Vagina (tissue), 2 donors: ENCODE measurements around the gene TKFC. TPM values are rescaled to one million over a fixed set of nuclear protein-coding genes. Genes with fewer than 3 reads are reported as not detected.

ENCODE experiments used
- DNase-seq, 2 donors: peaks; one replicate each; pipeline ENCODE4 v3.0.0-alpha.2; 2017; ENCODE audit errors: extremely low spot score in 2 of 2
- H3K27ac ChIP-seq: fragments of 200-600 bp; sonication (generic); one replicate; pipeline ENCODE4 v1.5.1; 2019
- H3K27me3 ChIP-seq: fragments of 200-600 bp; sonication (generic); one replicate; pipeline ENCODE4 v1.5.1; 2019
- H3K36me3 ChIP-seq, 2 donors: fragments of 200-600 bp; sonication (generic); one replicate each; pipeline ENCODE4 v1.5.1; 2017 to 2019
- H3K4me1 ChIP-seq: fragments of 200-600 bp; sonication (generic); one replicate; pipeline ENCODE4 v1.5.1; 2019
- H3K4me3 ChIP-seq, 2 donors: fragments of 200-600 bp; sonication (generic); 1 replicate in 1 of 2; 2 replicates in 1 of 2; pipeline ENCODE4 v1.5.1; 2016 to 2019
- H3K9me3 ChIP-seq: fragments of 200-600 bp; sonication (generic); one replicate; pipeline ENCODE4 v1.5.1; 2019
- CTCF ChIP-seq, 3 experiments: fragments of 450-650 bp in 2 of 3; fragments of 200-600 bp in 1 of 3; sonication (generic) in 1 of 3; IDR thresholded peaks; one replicate each; pipeline ENCODE4 v1.5.1; 2017 to 2019; ENCODE audit warnings: antibody characterized with exemption in 3 of 3, mild to moderate bottlenecking in 2 of 3, moderate library complexity in 2 of 3
- POLR2A ChIP-seq, 2 donors: fragments of 450-650 bp; IDR thresholded peaks; one replicate each; pipeline ENCODE4 v1.6.1; 2017; ENCODE audit warnings: antibody characterized with exemption in 2 of 2, mild to moderate bottlenecking in 2 of 2, moderate library complexity in 2 of 2
- POLR2AphosphoS5 ChIP-seq, 2 donors: sonication (generic); formaldehyde crosslinking; IDR thresholded peaks; one replicate each; pipeline ENCODE4 v1.9.0; 2017; ENCODE audit warnings: antibody characterized with exemption in 2 of 2, mild to moderate bottlenecking in 2 of 2, low read depth in 1 of 2; ENCODE audit not compliant: insufficient read depth in 1 of 2
- intact Hi-C: fragments of 100-400 bp; cut with DNase I; formaldehyde crosslinking; loops from one replicate; pipeline ENCODE4 v1.15.1; 2023
- total RNA-seq: library from RNA; depleted of rRNA; stranded (reverse); fragments of >200 nt; gene quantifications from one replicate; pipeline ENCODE4 v1.2.3, GENCODE V29; 2016

Gene TKFC
- total RNA-seq, 1 donor from 2014 or later: 22.6 TPM

GRCh38 chr11:61305417-61305816 lies 27.6 kb upstream of the TKFC start:
- Histone ChIP-seq H3K36me3 (peaks cover 0 to 86% of the 10 kb centered on the region in 2 donors), H3K27ac (no peak overlapping the region), H3K4me1 (no peaks in the 10 kb centered on the region), H3K27me3 (no peaks in the 10 kb centered on the region), H3K9me3 (no peaks in the 10 kb centered on the region), H3K4me3 (no peak overlapping the region)
- intact Hi-C loops: no loop called here
- TF ChIP-seq POLR2AphosphoS5 (IDR thresholded peaks at IDR 0.05; ENCODE audit: insufficient read depth in 1 of 2, low read depth in 1 of 2): no peak
- no peak for TF ChIP-seq POLR2A (IDR thresholded peaks at IDR 0.05)
- TF ChIP-seq CTCF (IDR thresholded peaks at IDR 0.05): no peak
- DNase-seq: no peak

- Histone ChIP-seq H3K9me3 (no peaks in the 10 kb centered on the region), H3K27ac (no peak overlapping the region), H3K4me1 (no peaks in the 10 kb centered on the region), H3K4me3 (no peak overlapping the region), H3K36me3 (peaks cover 0 to 86% of the 10 kb centered on the region in 2 donors), H3K27me3 (no peaks in the 10 kb centered on the region)
- intact Hi-C loops: no loop called here
- DNase-seq: no peak
- no peak for TF ChIP-seq CTCF (IDR thresholded peaks at IDR 0.05)
- no peak for TF ChIP-seq POLR2AphosphoS5 (IDR thresholded peaks at IDR 0.05; ENCODE audit: insufficient read depth in 1 of 2, low read depth in 1 of 2)
- no peak for TF ChIP-seq POLR2A (IDR thresholded peaks at IDR 0.05)
These were observed 26.8 kb upstream of the TKFC start for GRCh38 chr11:61306221-61306620.

GRCh38 chr11:61307354-61307753 lies 25.7 kb upstream of the TKFC start:
- H3K4me3 ChIP-seq: no peak overlapping the region
- no peaks in the 10 kb centered on the region for H3K27me3 ChIP-seq
- H3K4me1 ChIP-seq: no peaks in the 10 kb centered on the region
- peaks cover 0 to 86% of the 10 kb centered on the region in 2 donors for H3K36me3 ChIP-seq
- no peak overlapping the region for H3K27ac ChIP-seq
- H3K9me3 ChIP-seq: no peaks in the 10 kb centered on the region
- intact Hi-C loops: no loop called here
- TF ChIP-seq CTCF (IDR thresholded peaks at IDR 0.05) (no peak), POLR2A (IDR thresholded peaks at IDR 0.05) (no peak), POLR2AphosphoS5 (IDR thresholded peaks at IDR 0.05; ENCODE audit: insufficient read depth in 1 of 2, low read depth in 1 of 2) (no peak)
- DNase-seq: no peak

- Histone ChIP-seq H3K4me3 (no peak overlapping the region), H3K27me3 (no peaks in the 10 kb centered on the region), H3K27ac (no peak overlapping the region), H3K9me3 (no peaks in the 10 kb centered on the region), H3K36me3 (peaks cover 0 to 87% of the 10 kb centered on the region in 2 donors), H3K4me1 (no peaks in the 10 kb centered on the region)
- DNase-seq: no peak
- TF ChIP-seq CTCF (IDR thresholded peaks at IDR 0.05) (no peak), POLR2A (IDR thresholded peaks at IDR 0.05) (no peak), POLR2AphosphoS5 (IDR thresholded peaks at IDR 0.05; ENCODE audit: insufficient read depth in 1 of 2, low read depth in 1 of 2) (no peak)
- intact Hi-C loops: no loop called here
These were observed 23.9 kb upstream of the TKFC start for GRCh38 chr11:61309141-61309540.

- Histone ChIP-seq H3K27me3 (no peaks in the 10 kb centered on the region), H3K9me3 (no peaks in the 10 kb centered on the region), H3K27ac (no peak overlapping the region), H3K4me1 (no peaks in the 10 kb centered on the region), H3K36me3 (peaks cover 0 to 93% of the 10 kb centered on the region in 2 donors), H3K4me3 (no peak overlapping the region)
- no peak for TF ChIP-seq POLR2AphosphoS5 (IDR thresholded peaks at IDR 0.05; ENCODE audit: insufficient read depth in 1 of 2, low read depth in 1 of 2)
- no peak for TF ChIP-seq CTCF (IDR thresholded peaks at IDR 0.05)
- DNase-seq: no peak
- intact Hi-C loops: no loop called here
These were observed 23.3 kb upstream of the TKFC start for GRCh38 chr11:61309739-61310138.
